Esophagus mucosa (tissue), 1 donor: ENCODE data around the gene SMARCD1. TPM values are rescaled to one million over a fixed set of nuclear protein-coding genes. Genes with fewer than 3 reads are reported as not detected.

Experiments
- ATAC-seq: fragments of 200-7000 bp; cut with Tn5 transposase; one replicate; pipeline ENCODE4 v1.9.1; 2020
- total RNA-seq: library from RNA; stranded (reverse); gene quantifications from one replicate; pipeline ENCODE4 v1.2.4, GENCODE V29; 2023
- donor health status: DM: yes; HTN: yes; CAD: no.

The SMARCD1 gene
- total RNA-seq, 1 donor from 2014 or later, result 28.8 TPM

DNA sequence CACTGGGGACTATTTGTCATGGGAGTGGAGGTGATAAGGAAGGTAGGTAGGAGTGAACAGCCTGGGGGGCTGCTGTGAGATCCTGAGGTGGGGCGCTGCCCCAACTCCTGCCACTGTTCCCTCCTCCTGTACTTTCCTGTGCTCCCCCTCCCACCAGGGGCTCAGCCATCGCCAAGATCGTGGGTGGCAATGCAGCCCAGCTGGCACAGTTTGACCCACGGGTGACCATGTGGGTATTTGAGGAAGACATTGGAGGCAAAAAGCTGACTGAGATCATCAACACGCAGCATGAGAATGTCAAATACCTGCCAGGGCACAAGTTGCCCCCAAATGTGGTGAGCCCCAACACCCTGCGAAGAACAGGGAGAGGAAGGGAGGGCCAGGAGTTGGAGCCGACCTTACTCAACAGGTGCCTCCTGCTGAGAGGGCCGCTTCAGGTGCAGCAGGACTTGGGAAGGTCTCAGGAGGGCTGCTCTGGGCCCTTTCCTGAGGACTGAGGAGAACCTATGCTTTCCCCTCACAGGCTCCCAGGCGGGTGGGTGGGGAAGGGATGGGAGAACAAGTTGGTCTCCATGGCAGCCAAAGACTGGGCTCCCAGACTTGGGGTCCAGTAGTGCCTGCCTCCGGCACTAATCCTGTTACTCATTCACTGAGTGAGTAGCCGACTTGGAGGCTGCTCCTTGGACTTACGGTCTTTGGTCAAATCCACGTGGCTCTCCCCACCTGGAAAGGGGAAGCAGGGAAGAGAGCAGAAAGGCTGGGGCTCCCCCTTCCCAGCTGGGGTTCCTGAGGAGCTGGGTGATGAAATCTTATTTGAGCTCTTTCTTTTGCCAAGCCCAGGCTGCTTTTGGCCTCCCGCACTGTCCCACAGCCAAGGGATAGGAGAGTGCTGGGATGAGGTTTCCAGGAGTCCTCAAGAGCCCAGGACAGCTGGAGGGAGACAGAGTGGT is 19.6 kb downstream of the SMARCD1 start:
- ATAC-seq, result no peak

DNA sequence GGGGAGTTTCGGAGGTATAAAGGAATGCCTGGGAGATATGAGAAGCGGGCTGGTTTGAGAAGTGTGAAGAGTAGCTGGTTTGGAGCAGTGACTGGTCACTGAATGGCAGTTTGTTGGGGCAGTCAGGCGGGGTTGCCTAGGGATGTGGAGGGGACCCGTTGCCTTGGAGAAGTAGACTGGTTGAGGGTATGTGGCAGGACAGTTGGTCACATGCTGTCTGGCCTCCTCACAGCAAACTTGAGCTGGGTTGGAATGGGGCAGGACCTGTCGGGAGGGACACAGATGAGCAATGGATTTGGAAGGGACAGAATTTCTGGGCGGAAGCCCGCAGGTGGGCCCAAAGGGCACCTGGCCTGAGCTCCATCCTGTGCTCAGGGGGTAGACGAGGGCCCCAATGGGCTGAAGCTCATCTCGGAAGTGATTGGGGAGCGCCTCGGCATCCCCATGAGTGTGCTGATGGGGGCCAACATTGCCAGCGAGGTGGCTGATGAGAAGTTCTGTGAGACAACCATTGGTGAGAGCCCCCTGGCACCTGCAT is 20.8 kb downstream of the SMARCD1 start:
- no peak for ATAC-seq

DNA sequence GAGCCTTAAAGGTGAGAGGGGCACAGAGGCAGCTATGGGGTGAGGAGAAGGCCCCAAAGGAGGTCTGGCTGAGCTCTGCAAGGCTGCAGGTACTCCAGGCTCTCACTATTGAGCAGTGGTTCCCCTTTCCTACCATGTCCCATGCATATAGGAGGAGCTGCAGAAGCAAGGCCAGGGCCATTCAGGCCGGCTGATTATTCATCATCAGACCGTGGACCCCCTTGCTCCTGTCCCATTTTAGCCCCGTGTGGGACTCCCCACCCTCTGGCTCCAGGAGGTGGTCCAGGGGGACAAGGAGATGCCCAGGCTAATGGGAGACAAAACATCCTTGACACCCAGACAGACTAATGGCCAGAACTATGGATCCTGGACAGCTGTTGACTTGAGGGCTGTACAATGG is 21.8 kb downstream of the SMARCD1 start:
- no peak for ATAC-seq

DNA sequence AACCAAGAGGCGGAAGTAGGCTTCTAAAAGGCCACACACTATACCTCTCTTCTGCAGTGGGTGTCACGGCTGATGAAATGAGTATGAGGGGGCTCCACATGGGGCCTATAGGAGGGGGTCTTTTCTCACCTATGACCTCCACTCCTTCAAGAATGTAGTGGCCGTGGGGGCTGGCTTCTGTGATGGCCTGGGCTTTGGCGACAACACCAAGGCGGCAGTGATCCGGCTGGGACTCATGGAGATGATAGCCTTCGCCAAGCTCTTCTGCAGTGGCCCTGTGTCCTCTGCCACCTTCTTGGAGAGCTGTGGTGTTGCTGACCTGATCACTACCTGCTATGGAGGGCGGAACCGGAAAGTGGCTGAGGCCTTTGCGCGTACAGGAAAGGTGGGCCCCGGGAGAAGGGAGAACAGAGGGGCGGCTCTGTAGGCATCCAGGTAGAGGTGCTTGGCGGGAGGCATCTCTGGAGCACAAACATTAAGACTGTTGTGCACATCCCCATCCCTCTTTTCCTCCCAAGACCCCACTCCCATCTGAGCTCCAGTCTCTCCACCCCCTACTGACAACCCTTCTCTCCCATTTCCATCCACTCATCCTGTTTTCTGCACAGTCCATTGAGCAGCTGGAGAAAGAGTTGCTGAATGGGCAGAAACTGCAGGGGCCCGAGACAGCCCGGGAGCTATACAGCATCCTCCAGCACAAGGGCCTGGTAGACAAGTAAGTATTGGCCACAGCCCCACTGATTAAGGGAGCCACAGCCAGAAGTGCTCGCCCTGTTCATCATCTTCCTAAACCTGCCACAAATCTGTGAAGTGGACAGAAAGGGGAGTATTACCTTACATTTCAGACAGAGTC is 22.5 kb downstream of the SMARCD1 start:
- ATAC-seq, result no peak

DNA sequence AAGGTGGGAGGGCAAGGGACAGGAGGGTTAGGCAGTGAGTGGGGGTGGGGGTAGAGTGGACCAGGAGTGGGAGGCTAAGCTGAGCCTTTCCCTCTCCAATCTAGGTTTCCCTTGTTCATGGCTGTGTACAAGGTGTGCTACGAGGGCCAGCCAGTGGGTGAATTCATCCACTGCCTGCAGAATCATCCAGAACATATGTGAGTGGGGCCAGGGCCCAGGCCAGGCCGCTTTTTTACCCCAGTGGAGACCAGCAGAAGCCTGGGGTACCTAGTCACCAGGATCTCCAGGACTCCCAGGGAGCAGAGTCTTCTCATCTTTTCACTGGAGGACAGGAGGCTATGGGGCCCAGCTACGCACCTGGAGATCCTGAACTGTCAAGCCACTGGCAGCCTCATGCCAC is 24.2 kb downstream of the SMARCD1 start:
- no peak for ATAC-seq

DNA sequence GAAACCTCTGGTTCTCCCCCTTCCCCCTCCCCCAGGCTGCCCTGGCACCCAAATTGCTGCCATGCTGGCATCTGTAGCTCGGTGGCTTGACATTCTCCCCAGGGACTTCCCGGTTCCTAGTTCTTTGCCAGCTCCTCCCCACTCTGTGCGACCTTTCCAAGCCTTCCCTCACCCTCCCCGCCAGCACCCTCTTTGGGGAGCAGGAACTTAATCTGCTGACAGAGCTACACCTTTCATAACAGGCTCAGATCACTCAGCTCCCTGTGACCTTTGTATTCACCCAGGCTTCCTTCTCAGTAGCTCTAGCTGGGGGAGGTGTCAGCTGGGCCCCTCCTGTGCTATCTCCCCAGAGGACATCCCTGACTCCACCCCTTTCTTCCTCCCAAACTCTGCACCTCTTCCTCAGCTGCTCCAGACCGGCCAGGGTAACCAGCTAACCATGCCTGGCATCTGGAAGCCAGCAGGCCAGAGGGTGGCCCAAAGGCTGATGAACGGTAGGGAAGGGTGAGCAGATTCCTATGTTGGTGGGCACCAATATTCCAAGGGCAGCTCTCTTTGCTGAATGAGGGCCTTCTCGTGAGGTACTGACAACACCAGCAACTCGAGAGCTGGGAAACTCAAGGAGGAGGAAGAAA is 25.1 kb downstream of the SMARCD1 start:
- ATAC-seq, result peak; percentile 2

DNA sequence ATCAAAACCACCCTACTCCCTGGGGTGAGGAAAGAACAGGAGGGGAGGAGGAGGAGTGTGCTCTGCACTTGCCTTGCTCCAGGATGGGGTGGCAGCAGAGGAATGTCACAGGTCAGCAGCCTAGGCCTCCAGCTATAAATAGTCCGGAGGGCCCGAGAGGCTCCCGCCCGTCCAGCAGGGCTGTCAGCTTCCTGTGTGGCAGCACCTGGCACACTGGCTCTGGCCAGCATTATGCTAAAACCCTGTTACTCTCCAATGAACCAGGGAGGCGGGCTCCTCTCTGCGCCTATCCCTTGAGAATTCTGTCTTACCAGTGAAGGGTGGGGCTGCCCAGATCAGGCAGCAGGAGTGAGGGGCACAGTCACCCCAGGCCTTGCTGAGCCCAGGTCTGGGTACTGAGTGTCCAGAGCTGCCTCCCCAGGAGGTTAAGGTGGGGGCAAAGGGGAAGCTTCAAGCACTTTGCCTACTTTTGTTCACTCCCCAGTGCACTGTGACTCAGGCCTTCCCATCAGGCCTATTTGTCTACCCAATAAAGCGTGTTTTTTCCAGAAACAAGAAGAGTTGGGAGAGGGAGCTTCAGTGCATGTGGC is 25.7 kb downstream of the SMARCD1 start:
- ATAC-seq, result peak; percentile 0

DNA sequence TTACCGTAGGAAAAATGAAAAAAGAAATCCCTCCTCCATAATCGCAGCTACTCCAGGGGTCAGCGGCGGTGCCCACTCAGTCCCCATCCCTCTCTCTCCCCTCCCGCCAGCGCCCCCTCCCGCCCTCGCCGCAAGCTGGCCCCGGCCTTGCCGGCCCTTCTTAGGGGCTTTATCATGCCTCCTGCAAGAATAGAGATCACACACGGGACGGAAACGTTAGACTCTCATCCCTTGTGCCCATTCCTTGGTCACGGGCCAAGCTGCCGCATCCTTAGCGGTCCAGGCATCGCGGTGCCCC is 26.2 kb downstream of the SMARCD1 start:
- no peak for ATAC-seq

DNA sequence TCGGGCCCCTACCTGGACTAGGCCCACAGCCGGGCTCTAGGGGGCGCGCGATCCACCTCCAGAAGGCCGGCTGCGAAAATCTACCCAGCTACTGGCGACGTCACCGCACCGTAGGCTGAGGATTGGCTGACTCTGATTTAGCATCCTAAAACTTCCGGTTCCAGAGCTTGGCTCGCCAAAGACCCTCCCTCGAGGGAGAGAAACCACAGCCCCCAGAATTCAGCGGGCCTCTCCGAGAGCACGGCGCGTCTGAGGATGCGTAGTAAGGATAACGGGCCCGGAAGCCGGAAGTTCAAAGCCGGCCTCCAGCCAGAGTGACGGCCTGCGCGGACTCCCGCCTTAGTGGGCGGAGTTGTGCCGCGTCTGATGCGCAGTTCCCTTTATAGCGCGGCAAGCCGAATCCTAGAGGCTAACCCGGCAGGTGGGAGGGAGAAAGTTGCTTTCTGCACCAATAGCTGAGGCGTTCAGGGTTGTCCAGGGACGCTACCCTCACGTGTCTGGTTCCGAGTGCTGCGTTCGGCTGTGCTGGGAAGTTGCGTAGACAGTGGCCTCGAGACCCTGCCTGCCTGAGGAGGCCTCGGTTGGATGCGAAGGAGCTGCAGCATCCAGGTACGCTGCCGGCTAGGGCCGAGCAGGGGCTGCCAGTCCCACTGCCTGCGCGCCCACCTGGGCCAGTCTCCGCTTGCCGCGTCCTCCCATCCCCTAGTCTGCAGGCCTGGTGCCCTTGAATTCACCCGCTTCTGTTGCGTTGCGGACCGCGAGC is 26.7 kb downstream of the SMARCD1 start, which contains the start of gene COX14:
COX14 (plus strand) TSS at position 544 of the 763 bp plus-strand sequence. CDS start 7,808 bp downstream, outside the sequence.
- ATAC-seq, result peak; percentile 95

DNA sequence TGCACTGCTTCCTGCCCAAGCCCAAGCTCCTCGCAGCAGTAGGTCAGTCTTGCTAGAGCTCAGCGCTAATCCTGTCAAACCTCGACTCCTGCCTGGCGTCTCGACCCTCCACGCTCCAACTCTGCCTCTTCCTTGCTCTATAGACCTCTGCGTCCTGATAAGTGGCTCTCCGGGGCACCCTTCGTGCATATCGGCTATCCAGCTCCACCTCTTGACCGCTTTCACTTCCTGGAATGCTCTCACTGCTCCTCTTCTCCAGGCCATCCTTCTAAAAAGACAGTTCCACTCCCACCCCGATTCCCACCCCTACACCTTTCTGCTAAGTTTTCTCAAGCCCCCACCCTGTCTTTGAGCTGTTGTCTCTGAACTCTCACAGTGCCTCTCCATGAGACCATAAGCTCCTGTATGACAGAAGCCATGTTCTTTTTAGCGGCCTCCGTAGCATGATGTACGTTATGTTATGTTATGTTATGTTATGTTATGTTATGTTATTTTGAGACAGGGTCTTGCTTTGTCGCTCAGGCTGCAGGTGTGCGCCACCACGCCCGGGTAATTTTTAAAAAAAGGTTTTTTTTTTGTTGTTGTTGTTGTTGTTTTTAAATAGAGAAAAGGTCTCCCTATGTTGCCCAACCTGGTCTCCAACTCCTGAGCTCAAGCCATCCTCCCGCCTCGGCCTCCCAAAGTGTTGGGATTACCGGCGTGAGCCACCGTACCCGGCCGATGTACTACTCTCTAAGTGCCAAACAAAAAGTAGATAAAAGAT is 27.5 kb downstream of the SMARCD1 start:
- peak; percentile 0 for ATAC-seq

DNA sequence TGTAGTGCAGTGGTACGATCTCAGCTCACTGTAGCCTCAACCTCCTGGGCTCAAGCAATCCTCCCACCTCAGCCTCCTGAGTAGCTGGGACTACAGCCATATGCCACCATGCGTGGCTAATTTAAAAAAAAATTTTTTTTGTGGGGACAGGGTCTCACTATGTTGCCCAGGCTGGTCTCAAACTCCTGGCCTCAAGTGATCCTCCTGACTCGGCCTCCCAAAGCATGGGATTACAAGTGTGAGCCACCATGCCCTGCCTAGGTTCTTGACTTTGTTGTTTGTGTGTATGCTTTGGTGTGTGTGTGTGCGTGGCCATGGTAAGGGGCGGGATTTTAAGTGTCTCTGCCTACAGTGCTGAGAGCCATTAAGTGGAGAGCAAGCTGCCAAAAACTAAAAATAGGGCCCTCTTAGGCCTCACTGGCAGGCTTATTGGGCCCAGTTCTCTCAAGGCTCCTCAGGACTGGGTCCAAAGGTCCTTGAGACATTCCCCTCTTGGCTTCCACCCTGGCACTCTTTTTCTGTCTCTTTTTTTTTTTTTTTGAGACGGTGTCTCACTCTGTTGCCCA is 32.0 kb downstream of the SMARCD1 start:
- ATAC-seq, result no peak

DNA sequence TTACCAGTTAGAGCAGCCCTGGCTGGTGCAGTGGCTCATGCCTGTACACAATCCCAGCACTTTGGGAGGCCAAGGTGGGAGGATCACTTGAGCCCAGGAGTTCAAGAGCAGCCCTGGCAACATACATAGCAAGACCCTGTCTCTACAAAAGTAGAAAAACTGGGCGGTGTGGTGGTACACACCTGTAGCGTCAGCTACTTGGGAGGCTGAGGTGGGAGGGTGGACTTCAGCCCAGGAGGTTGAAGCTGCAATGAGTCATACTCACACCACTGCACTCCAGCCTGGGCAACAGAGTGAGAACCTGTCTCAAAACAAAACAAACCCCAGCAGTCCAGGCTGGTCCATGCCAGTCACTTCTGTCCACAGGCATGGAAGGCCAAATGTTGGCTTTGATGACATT is 34.2 kb downstream of the SMARCD1 start:
- ATAC-seq, result no peak

DNA sequence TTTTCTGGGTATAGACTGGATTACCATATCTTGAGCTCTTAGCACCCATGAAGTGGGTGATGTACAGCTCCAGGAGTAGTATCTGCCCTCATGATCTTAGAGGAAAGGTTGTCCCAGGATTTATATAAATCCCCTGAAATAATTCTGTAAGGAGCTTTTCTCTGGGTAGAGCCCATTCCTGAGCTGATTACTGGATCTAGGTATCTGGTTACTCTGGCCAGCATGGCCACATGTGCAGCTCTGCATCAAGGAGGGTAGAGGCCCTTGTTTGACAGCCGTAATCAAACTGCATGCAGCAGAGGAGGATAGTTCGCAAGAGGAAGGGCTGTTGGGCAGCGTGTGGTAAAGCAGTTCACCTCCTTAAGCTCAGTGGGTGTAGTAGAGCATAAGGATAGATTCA is 35.4 kb downstream of the SMARCD1 start:
- ATAC-seq, result no peak

DNA sequence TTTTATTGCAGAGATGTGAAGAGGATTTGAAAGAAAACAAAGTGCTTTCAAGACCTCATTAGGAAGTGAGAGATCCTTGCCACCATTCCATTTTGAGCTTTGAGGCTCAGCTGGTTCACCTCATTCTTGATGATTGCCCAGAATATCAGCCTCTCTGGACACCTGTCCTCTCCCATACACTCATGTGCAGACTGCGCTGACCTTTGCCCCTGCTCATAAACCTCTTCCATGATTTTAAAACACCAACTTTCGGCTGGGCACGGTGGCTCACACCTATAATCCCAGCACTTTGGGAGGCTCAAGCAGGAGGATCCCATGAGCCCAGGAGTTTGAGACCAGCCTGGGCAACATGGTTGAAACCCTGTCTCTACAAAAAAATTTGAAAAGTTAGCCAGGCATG is 35.8 kb downstream of the SMARCD1 start:
- ATAC-seq, result no peak

DNA sequence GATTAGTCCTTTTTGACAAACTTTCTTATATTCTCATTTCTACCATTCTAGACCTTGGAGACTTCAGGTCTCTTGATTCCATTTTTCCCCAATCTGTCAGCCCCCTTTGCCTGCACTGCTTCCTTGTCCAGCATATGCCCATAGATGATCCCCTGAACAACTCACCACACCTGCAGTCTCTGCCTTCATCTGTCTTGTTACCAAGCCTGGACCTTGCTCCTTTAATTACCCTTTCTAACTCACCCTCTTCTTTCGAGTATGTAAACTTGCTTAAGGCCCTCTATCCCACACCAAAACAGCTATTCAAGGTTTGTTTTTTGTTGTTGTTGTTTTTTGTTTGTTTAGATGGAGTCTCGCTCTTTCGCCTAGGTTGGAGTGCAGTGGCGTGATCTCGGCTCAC is 36.5 kb downstream of the SMARCD1 start:
- no peak for ATAC-seq

DNA sequence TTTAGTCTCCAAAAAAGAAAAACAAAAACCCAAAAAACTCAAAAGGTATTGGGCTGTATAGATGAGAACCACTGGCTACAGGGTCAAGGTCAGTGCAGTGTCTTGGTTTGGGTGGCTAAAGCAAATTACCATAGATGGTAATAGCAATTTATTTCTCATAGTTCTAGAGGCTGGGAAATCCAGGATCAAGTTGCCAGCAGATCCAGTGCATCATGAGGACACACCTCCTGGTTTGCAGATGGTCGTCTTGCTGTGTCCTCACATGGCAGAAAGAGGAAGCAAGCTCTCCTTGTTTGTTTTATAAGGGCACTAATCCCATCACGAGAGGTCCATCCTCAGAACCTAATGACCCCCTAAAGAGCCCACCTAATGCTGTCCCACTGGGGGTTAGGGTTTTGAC is 38.1 kb downstream of the SMARCD1 start:
- ATAC-seq, result no peak

DNA sequence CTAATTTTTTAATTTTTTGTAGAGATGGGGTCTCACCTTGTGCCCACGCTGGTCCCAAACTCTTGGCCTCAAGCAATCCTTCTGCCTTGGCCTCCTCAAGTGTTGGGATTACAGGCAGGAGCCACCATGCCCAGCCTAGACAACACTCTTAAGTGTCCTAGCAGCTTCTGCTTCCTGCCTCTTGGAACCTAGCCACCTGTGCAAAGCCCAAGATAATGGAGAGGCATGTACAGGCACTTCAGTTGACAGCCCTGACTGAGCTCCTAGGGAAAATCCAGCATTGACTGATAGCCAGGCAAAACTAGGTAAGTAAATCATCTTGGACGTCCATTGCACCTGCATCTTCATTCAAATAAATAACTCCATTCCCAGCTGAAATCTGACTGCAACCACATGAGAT is 42.4 kb downstream of the SMARCD1 start:
- peak; percentile 78 for ATAC-seq

DNA sequence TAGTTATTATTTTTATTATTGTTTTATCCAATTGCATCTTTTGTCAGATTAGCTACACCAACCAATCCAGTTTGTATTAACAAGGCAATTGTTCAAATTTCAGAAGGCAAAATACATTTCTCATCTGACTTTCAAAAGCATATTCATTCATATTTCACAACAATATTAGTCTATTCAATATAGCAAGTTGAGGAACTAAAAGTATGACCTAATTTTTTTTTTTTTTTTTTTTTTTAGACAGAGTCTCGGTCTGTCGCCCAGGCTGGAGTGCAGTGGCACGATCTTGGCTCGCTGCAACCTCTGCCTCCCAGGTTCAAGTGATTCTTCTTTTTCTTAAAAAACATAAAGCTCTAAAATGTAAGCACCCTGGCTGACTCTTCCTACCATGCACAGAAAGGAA is 44.1 kb downstream of the SMARCD1 start:
- ATAC-seq, result no peak

DNA sequence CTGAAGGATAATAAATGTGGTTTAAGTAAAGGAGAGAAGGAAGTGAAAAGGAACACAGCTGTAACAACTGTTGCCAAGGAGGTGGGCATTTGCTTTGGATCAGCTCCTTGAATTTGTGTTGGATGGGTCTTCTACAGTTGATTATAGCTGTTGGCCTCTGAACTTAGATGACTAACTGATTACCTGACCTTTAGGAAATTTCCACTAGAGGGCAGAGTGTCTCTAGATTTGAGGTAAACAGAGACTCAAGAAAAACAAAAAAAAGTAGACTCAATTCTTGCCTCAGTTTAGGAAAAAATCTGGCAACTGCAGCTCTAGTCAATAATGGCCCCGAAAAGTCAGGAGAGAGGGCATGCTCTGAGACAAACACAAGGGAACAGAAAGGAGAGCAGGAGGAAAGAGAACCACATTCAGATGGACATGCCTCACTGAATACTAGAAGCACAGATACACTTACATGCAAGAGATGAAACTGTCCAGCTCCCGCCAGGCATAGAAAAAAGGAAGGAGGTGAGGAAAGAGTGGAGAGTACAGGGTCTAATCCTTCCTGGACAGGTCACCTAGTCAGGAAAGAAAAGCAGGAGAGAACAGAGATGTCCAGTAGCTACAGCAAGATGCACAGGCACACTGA is 47.5 kb downstream of the SMARCD1 start:
- no peak for ATAC-seq

DNA sequence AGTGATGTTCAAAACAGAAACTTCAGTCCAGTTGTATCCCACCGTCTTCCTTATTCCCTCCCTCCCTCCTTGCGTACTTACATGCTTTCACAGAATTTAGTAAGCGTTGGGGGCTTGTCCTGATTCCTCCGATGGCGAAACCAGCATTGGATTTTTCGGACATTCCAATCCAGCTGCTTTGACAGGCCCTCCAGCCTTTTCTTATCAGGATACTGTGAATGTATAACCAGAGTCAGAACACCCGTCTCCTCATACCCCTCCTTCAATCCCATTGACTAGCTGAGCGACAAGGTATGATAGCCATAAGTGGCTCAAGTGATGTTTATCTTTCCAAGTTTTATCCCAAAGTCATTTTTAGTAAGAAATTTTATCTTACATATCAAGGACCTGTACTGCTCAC is 57.9 kb downstream of the SMARCD1 start:
- no peak for ATAC-seq
